Activated CD8-positive, alpha-beta T cell treated with anti-CD3 and anti-CD28 coated beads for 36 hours (primary cell): ENCODE results near the gene EIF1. TPM values are rescaled to one million over a fixed set of nuclear protein-coding genes. Genes with fewer than 3 reads are reported as not detected.
"Not testable (repeated sequence)": the region's sequence is repeated elsewhere in the genome, so short reads cannot be mapped to it uniquely, and the experiment has no call there.

Source experiments
- ATAC-seq: fragments of 200-7000 bp; cut with Tn5 transposase; one replicate; pipeline ENCODE4 v1.10.0; 2021; ENCODE audit warnings: mild to moderate bottlenecking, moderate library complexity
- CTCF ChIA-PET: fragments of 350-600 bp; sonication (Branson Sonifier 250); formaldehyde crosslinking; loops from one replicate; lab custom pipeline; 2021; ENCODE audit warnings: antibody characterized with exemption; lab: Charles Lee
- POLR2A ChIA-PET: fragments of 350-600 bp; sonication (Branson Sonifier 250); formaldehyde crosslinking; loops from one replicate; lab custom pipeline; 2021; ENCODE audit warnings: antibody characterized with exemption; lab: Charles Lee
- DNase-seq: peaks from one replicate; pipeline ENCODE4 v3.0.0-alpha.2; 2020
- H3K27ac Mint-ChIP-seq: one replicate; pipeline ENCODE4 v1.8.0; 2021; ENCODE audit warnings: mild to moderate bottlenecking, mixed read lengths
- H3K27me3 Mint-ChIP-seq: one replicate; pipeline ENCODE4 v1.8.0; 2021; ENCODE audit warnings: mixed read lengths
- H3K36me3 Mint-ChIP-seq: one replicate; pipeline ENCODE4 v1.8.0; 2021; ENCODE audit warnings: low read depth, mixed read lengths
- H3K4me1 Mint-ChIP-seq: one replicate; pipeline ENCODE4 v1.8.0; 2021; ENCODE audit warnings: low read depth, mixed read lengths
- H3K4me3 Mint-ChIP-seq: one replicate; pipeline ENCODE4 v1.8.0; 2021; ENCODE audit warnings: mild to moderate bottlenecking, moderate library complexity, mixed read lengths
- H3K9me3 Mint-ChIP-seq: one replicate; pipeline ENCODE4 v1.8.0; 2021; ENCODE audit warnings: mixed read lengths
- intact Hi-C: fragments of 100-400 bp; cut with micrococcal nuclease; formaldehyde crosslinking; loops from one replicate; pipeline ENCODE4 v1.10.0; 2022
- total RNA-seq, 2 experiments: library from RNA; stranded (reverse); gene quantifications; one replicate each; pipeline ENCODE4 v1.2.3, GENCODE V29; 2021
- TF ChIP-seq, protein P1 (sequence below): fragments of 200-600 bp; IDR thresholded peaks from one replicate; pipeline ENCODE4 v1.8.0; 2022; ENCODE audit warnings: antibody characterized with exemption, mild to moderate bottlenecking

The EIF1 gene
- total RNA-seq, 2 experiments from 2014 or later: 924 to 930 TPM

DNA sequence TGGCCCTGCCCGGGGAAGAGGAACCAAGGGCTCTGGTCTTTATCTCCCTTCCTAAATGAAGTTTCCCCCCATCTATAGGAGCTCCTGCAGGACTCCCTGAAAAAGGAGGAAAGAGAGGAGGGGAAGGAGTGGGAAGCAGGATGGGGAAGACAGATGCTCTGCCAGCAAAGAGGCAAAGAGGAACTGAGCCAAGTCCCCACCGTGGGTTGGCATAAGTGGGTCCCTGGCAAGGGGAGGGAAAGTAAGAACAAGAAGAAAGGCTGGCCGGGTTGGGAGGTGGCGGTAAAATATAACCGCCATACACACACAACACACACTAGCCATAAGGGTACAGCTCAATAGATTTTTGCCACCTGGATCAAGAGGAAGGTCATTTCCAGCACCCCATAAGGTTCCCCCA is 6.1 kb upstream of the EIF1 start:
- intact Hi-C loops: no loop called here
- CTCF ChIA-PET: interaction anchor here (0.7 to 7.1 kb wide), 3 partner anchors 7 to 15 kb away, joined by 3 to 85 read pairs (median 7); partner anchors contain the start of gene EIF1
- Mint-ChIP-seq H3K4me1 (peaks cover 32% of the 10 kb centered on the region), H3K36me3 (peaks cover 2% of the 10 kb centered on the region), H3K27me3 (no peaks in the 10 kb centered on the region), H3K27ac (no peak overlapping the region), H3K4me3 (no peak overlapping the region), H3K9me3 (peaks cover 4% of the 10 kb centered on the region)
- TF ChIP-seq, protein P1, sequence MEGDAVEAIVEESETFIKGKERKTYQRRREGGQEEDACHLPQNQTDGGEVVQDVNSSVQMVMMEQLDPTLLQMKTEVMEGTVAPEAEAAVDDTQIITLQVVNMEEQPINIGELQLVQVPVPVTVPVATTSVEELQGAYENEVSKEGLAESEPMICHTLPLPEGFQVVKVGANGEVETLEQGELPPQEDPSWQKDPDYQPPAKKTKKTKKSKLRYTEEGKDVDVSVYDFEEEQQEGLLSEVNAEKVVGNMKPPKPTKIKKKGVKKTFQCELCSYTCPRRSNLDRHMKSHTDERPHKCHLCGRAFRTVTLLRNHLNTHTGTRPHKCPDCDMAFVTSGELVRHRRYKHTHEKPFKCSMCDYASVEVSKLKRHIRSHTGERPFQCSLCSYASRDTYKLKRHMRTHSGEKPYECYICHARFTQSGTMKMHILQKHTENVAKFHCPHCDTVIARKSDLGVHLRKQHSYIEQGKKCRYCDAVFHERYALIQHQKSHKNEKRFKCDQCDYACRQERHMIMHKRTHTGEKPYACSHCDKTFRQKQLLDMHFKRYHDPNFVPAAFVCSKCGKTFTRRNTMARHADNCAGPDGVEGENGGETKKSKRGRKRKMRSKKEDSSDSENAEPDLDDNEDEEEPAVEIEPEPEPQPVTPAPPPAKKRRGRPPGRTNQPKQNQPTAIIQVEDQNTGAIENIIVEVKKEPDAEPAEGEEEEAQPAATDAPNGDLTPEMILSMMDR: no peak
- DNase-seq: no peak
- ATAC-seq: no peak
- POLR2A ChIA-PET: interaction anchor here (8.4 kb wide), 1 partner anchor 8 kb away, joined by 182 read pairs; the partner anchor contains the start of gene EIF1

DNA sequence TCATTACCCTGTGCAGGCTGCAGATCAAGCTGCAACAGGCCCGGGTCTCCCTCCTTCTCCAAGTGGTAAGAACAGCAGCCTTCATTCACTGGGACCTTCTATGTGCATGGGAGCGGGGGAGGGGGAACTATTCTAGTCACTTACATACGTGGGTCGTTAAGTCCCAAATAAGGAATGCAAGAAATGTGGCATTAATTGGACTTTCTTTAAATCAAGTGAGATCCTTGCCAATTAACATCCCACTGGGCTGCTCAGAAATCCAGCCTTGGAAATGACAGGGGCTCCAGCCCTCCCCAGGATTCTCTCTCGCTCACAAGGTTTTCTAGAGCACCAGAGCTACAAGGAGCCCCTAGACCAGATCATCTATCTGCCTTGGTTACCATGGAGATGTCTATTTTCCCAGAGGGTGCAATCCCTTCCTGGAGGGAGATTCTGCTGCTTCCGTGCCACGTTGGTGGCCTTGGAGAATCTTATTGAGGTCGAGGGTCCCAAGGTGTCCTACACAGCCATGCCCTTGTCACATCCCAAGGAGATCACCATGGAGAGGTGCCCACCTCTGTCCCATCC is 5.2 kb upstream of the EIF1 start:
- Mint-ChIP-seq H3K27ac (no peak overlapping the region), H3K4me3 (no peak overlapping the region), H3K27me3 (no peaks in the 10 kb centered on the region), H3K9me3 (peaks cover under 1% of the 10 kb centered on the region), H3K36me3 (peaks cover under 1% of the 10 kb centered on the region), H3K4me1 (peaks cover 30% of the 10 kb centered on the region)
- ATAC-seq: no peak
- POLR2A ChIA-PET: no interaction called here
- CTCF ChIA-PET: interaction anchor here (1.6 to 9.4 kb wide), 2 partner anchors 12 to 19 kb away, joined by 7 to 117 read pairs; no protein-coding TSS in a partner anchor
- no peak for DNase-seq
- intact Hi-C loops: no loop called here
- TF ChIP-seq, protein P1: no peak

DNA sequence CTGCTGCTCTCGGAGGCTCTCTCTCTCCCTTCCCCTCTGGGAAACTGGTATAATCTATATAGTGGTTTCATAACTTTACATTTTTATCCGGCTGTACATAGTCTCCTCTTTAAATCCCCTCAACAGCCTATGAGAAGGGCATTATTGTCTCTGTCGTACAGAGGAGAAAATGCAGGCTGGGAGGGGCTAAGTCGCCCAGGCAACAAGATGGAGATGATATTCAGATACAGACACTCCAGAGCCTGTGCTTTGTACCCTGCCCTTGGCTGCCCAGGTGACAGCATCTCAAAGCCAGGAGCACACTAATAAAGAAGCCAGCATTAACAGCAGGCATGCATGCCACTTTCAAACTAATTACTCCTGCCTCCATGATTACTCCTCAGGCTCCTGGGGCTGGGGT is 4.7 kb upstream of the EIF1 start:
- DNase-seq (no peak), ATAC-seq (no peak)
- Mint-ChIP-seq H3K27ac (no peak overlapping the region), H3K4me3 (no peak overlapping the region), H3K27me3 (no peaks in the 10 kb centered on the region), H3K36me3 (peaks cover 4% of the 10 kb centered on the region), H3K9me3 (no peaks in the 10 kb centered on the region), H3K4me1 (peaks cover 25% of the 10 kb centered on the region)
- intact Hi-C loops: no loop called here
- CTCF ChIA-PET: interaction anchor here (9.4 kb wide), 1 partner anchor 19 kb away, joined by 117 read pairs; no protein-coding TSS in a partner anchor
- POLR2A ChIA-PET: no interaction called here
- TF ChIP-seq, protein P1: no peak

DNA sequence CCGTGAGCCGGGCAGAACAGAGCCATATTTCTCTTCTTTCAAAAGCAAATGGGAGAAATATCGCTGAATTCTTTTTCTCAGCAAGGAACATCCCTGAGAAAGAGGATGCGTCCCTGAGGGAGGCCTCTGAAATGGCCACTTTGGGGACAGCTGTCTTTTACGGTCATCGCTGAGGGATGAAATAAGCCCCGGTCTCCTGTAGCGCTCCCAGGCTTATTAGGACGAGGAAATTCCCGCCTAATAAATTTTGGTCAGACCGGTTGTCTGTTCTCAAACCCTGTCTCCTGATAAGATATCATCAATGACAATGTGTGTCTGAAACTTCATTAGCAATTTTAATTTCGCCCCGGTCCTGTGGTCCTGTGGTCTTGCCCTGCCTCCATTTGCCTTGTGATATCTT is 2.9 kb upstream of the EIF1 start:
- POLR2A ChIA-PET, intact Hi-C loops: not testable (repeated sequence)
- CTCF ChIA-PET: interaction anchor here (1.9 to 9.4 kb wide), 2 partner anchors 10 to 21 kb away, joined by 10 to 117 read pairs; no protein-coding TSS in a partner anchor

DNA sequence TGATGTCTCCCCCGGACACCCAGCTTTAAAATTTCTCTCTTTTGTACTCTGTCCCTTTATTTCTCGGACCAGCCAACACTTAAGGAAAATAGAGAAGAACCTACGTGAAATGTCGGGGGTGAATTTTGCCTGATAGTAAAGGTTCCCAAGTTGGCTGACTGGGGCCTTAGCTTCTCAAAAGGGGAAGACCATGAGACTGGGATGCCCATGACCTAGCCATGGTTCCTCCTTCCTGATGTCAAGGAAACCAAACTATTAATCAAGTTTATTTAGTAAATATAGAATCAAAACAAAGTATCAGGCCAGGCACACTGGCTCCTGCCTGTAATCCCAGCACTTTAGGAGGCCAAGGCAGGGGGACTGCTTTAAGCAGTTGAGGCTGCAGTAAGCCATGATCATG is 2.4 kb upstream of the EIF1 start:
- H3K9me3 Mint-ChIP-seq: no peaks in the 10 kb centered on the region
- ATAC-seq: no peak
- intact Hi-C loops: no loop called here
- no peak for DNase-seq
- peaks cover 24% of the 10 kb centered on the region for H3K36me3 Mint-ChIP-seq
- TF ChIP-seq, protein P1: no peak
- ChIA-PET CTCF (interaction anchor here (1.9 to 9.4 kb wide), 2 partner anchors 9 to 22 kb away, joined by 10 to 117 read pairs; no protein-coding TSS in a partner anchor), POLR2A (no interaction called here)
- peaks cover 25% of the 10 kb centered on the region for H3K4me1 Mint-ChIP-seq
- H3K4me3 Mint-ChIP-seq: no peak overlapping the region
- no peaks in the 10 kb centered on the region for H3K27me3 Mint-ChIP-seq
- H3K27ac Mint-ChIP-seq: no peak overlapping the region

More for the DNA sequence above, 2.9 kb upstream of the EIF1 start:
- DNase-seq, H3K27ac Mint-ChIP-seq, H3K27me3 Mint-ChIP-seq, H3K4me3 Mint-ChIP-seq, H3K9me3 Mint-ChIP-seq, ATAC-seq: not testable (repeated sequence)
- H3K4me1 Mint-ChIP-seq: peaks cover 20% of the 10 kb centered on the region
- H3K36me3 Mint-ChIP-seq: peaks cover 19% of the 10 kb centered on the region
